Uterus (tissue), 4 donors: Measurements from ENCODE around the gene NUP133. TPM values are rescaled to one million over a fixed set of nuclear protein-coding genes. Genes with fewer than 3 reads are reported as not detected.

Experiments
- DNase-seq, 2 donors: peaks; one replicate each; pipeline ENCODE4 v3.0.0-alpha.2; 2019 to 2020
- H3K27ac ChIP-seq, 2 donors: fragments of 200-600 bp; sonication (generic); 1 replicate in 1 of 2; 2 replicates in 1 of 2; pipeline ENCODE4 v1.5.1; 2016 to 2018
- H3K27me3 ChIP-seq, 2 donors: fragments of 200-600 bp; sonication (generic); one replicate each; pipeline ENCODE4 v1.5.1; 2018 to 2019; ENCODE audit warnings: control low read depth in 1 of 2
- H3K36me3 ChIP-seq, 2 donors: fragments of 200-600 bp; sonication (generic); one replicate each; pipeline ENCODE4 v1.5.1; 2019; ENCODE audit warnings: control low read depth in 1 of 2
- H3K4me1 ChIP-seq, 2 donors: fragments of 200-600 bp; sonication (generic); one replicate each; pipeline ENCODE4 v1.5.1; 2018 to 2019; ENCODE audit warnings: control low read depth in 1 of 2
- H3K4me3 ChIP-seq, 2 donors: fragments of 200-600 bp; sonication (generic); 1 replicate in 1 of 2; 2 replicates in 1 of 2; pipeline ENCODE4 v1.5.1; 2018 to 2019; ENCODE audit warnings: mild to moderate bottlenecking in 1 of 2
- H3K9me3 ChIP-seq, 2 donors: fragments of 200-600 bp; sonication (generic); one replicate each; pipeline ENCODE4 v1.5.1; 2019; ENCODE audit warnings: control low read depth in 1 of 2
- POLR2A ChIP-seq, 2 donors: fragments of 450-650 bp; IDR thresholded peaks; one replicate each; pipeline ENCODE4 v1.6.1; 2016; ENCODE audit warnings: antibody characterized with exemption in 2 of 2, mild to moderate bottlenecking in 1 of 2, moderate library complexity in 1 of 2
- intact Hi-C: fragments of 100-400 bp; cut with DNase I; formaldehyde crosslinking; loops from one replicate; pipeline ENCODE4 v1.15.1; 2023; ENCODE audit warnings: low total_unique reads
- total RNA-seq, 4 donors: library from RNA; depleted of rRNA in 3 of 4; stranded (reverse); fragments of >200 nt in 3 of 4; gene quantifications; one replicate each; pipeline versions ENCODE4 v1.1.0 to v1.2.4, GENCODE V29; 2014 to 2023
- TF ChIP-seq, protein P1 (sequence below), 4 experiments: fragments of 200-600 bp in 2 of 4; fragments of 450-650 bp in 2 of 4; sonication (generic) in 2 of 4; IDR thresholded peaks; one replicate each; pipeline ENCODE4 v1.5.1; 2016 to 2019; ENCODE audit warnings: antibody characterized with exemption in 4 of 4, mild to moderate bottlenecking in 2 of 4, moderate library complexity in 1 of 4
- donor health status: DM: yes; HTN: yes; CAD: no.

Gene NUP133
- total RNA-seq, 4 donors from 2014 or later, result 25.6 to 58.6 (median 37.1) TPM

DNA sequence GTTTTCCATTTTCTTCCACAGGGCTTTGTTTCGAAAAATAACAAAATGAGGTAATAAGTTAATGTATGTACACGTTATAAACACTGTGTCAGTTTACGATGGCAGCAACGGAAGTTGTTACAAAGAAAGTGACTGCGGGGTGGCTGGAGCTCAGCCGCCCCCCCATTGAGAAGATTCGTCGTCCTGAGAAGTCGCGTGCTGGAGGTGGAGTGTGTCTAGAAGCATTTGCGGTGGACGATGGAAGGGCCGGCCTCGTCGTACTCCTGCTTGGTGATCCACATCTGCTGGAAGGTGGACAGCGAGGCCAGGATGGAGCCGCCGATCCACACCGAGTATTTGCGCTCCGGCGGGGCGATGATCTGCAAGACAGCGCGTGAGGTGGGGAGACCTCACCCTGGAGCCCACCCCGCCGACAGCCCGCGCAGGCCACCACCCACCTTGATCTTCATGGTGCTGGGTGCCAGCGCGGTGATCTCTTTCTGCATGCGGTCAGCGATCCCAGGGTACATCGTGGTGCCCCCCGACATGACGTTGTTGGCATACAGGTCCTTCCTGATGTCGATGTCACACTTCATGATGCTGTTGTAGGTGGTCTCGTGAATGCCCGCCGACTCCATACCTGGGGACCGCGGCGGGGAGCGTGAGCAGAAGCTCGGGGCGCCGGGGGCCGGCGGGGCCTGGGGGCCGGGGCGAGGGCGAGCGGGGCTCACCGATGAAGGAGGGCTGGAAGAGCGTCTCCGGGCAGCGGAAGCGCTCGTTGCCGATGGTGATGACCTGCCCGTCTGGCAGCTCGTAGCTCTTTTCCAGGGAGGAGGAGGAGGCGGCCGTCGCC is 76.6 kb downstream of the NUP133 start:
- TF ChIP-seq POLR2A (IDR thresholded peaks at IDR 0.05), result no peak
- TF ChIP-seq, protein P1, sequence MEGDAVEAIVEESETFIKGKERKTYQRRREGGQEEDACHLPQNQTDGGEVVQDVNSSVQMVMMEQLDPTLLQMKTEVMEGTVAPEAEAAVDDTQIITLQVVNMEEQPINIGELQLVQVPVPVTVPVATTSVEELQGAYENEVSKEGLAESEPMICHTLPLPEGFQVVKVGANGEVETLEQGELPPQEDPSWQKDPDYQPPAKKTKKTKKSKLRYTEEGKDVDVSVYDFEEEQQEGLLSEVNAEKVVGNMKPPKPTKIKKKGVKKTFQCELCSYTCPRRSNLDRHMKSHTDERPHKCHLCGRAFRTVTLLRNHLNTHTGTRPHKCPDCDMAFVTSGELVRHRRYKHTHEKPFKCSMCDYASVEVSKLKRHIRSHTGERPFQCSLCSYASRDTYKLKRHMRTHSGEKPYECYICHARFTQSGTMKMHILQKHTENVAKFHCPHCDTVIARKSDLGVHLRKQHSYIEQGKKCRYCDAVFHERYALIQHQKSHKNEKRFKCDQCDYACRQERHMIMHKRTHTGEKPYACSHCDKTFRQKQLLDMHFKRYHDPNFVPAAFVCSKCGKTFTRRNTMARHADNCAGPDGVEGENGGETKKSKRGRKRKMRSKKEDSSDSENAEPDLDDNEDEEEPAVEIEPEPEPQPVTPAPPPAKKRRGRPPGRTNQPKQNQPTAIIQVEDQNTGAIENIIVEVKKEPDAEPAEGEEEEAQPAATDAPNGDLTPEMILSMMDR (IDR thresholded peaks at IDR 0.05), result no peak
- Histone ChIP-seq H3K4me1 (peaks cover 0 to 11% of the 10 kb centered on the region in 2 donors), H3K4me3 (no peak overlapping the region), H3K9me3 (no peaks in the 10 kb centered on the region), H3K36me3 (no peaks in the 10 kb centered on the region), H3K27ac (no peak overlapping the region), H3K27me3 (peaks cover 37 to 53% of the 10 kb centered on the region in 2 donors)
- no peak for DNase-seq
- intact Hi-C loops, result no loop called here

DNA sequence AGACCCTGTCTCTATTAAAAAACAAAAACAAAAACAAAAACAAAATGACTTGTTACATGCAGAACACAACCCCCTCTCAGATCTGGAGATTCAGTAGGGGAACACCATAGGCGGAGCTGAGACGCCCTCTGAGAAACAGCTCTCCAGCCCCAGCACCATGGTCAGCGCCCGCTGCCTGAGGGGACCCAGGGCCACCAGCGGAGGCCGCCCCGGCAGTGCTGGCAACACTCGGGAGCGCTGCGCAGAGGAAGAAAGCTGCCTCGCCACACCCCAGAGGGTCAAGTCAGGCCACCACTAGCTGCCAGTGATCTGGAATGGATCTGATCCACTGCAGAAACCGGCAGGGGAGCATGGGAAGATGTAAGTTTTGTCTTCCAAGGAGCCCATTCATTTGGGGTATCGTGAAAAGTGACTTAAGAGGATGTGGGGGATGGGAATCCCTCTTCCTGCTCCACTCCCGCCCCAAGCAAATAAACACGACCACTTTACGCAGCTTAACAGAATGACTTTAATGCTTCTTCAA is 77.3 kb downstream of the NUP133 start:
- Histone ChIP-seq H3K4me3 (no peak overlapping the region), H3K36me3 (no peaks in the 10 kb centered on the region), H3K9me3 (no peaks in the 10 kb centered on the region), H3K4me1 (peaks cover 0 to 11% of the 10 kb centered on the region in 2 donors), H3K27ac (no peak overlapping the region), H3K27me3 (peaks cover 37 to 53% of the 10 kb centered on the region in 2 donors)
- DNase-seq, result no peak
- TF ChIP-seq, protein P1 (IDR thresholded peaks at IDR 0.05), result no peak
- TF ChIP-seq POLR2A (IDR thresholded peaks at IDR 0.05), result no peak
- intact Hi-C loops, result no loop called here

DNA sequence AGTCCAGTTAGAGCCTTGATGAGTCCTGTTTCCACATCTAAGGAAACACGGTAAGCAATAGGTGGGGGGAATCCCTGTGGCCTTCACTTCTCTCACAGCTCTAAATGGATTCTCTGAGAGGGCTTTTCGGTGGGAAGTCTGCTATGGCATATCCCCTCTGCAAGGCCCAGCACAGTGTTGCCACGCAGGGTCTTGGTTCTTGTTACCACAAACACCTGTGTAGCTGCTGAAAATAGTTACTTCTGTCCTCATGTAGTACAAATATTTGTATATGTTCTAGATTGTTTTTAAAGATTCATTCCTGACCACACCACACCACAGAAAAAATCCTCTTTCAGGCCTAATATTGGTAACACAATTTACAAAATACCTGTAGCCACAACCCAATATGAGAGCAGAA is 79.9 kb downstream of the NUP133 start:
- no peak overlapping the region for H3K4me3 ChIP-seq
- H3K36me3 ChIP-seq, result no peaks in the 10 kb centered on the region
- intact Hi-C loops, result no loop called here
- TF ChIP-seq, protein P1 (IDR thresholded peaks at IDR 0.05), result no peak
- TF ChIP-seq POLR2A (IDR thresholded peaks at IDR 0.05), result no peak
- H3K9me3 ChIP-seq, result peaks cover 0 to 6% of the 10 kb centered on the region in 2 donors
- H3K4me1 ChIP-seq, result peaks cover 0 to 6% of the 10 kb centered on the region in 2 donors
- H3K27me3 ChIP-seq, result peaks cover 30 to 44% of the 10 kb centered on the region in 2 donors
- no peak overlapping the region for H3K27ac ChIP-seq
- DNase-seq, result no peak

DNA sequence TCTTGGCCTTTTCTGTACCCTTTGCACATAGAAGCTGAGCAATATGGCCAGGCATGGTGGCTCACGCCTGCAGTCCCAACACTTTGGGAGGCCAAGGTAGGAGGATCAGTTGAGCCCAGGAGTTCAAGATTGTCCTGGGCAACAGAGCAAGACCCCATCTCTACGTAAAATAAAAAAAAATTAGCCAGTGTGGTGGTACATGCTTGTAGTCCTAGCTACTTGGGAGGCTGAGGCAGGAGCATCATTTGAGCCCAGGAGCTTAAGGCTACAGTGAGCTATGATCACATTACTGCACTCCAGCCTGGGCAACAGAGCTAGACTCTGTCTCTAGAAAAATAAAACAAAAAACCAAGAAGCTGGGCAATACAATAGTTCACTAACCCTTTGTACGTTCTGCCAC is 80.6 kb downstream of the NUP133 start:
- intact Hi-C loops, result no loop called here
- no peak overlapping the region for H3K4me3 ChIP-seq
- H3K27ac ChIP-seq, result no peak overlapping the region
- DNase-seq, result no peak
- TF ChIP-seq, protein P1 (IDR thresholded peaks at IDR 0.05), result no peak
- no peak for TF ChIP-seq POLR2A (IDR thresholded peaks at IDR 0.05)
- H3K36me3 ChIP-seq, result no peaks in the 10 kb centered on the region
- peaks cover 0 to 6% of the 10 kb centered on the region in 2 donors for H3K4me1 ChIP-seq
- peaks cover 23 to 37% of the 10 kb centered on the region in 2 donors for H3K27me3 ChIP-seq
- H3K9me3 ChIP-seq, result peaks cover 0 to 6% of the 10 kb centered on the region in 2 donors

DNA sequence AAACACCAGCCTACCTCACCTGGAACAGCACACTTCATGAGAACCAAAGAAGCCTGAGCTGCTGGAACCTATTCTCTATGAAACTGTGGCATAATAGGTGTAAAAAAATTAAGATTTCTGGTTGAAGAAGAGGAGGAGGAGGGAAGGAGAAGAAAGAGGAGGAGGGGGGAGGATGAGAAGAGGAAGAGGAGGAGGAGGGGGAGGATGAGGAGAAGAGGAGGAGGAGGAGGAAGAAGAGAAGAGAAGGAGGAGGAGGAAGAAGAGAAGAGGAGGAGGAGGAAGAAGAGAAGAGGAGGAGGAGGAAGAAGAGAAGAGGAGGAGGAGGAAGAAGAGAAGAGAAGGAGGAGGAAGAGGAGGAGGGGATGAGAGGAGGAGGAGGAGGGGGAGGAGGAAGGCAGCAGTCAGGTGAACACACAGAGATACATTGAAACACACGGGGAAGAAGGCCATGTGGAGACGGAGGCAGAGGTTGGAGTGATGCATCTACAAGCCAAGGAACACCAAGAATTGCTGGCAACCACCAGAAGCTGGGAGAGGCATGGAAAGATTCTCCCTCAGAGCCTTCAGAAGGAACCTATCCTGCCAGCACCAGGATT is 82.5 kb downstream of the NUP133 start:
- no peak overlapping the region for H3K4me3 ChIP-seq
- no peak for DNase-seq
- TF ChIP-seq, protein P1 (IDR thresholded peaks at IDR 0.05), result no peak
- no peak for TF ChIP-seq POLR2A (IDR thresholded peaks at IDR 0.05)
- intact Hi-C loops, result no loop called here
- peaks cover 5 to 18% of the 10 kb centered on the region in 2 donors for H3K27me3 ChIP-seq
- no peaks in the 10 kb centered on the region for H3K4me1 ChIP-seq
- peaks cover 0 to 6% of the 10 kb centered on the region in 2 donors for H3K9me3 ChIP-seq
- H3K36me3 ChIP-seq, result no peaks in the 10 kb centered on the region
- no peak overlapping the region for H3K27ac ChIP-seq
